Panc1 (cell line): Measurements from ENCODE around the gene SPINT1. TPM values are rescaled to one million over a fixed set of nuclear protein-coding genes. Genes with fewer than 3 reads are reported as not detected.

Source experiments
- ATAC-seq: fragments of 200-7000 bp; cut with Tn5 transposase; 2 replicates; pipeline ENCODE4 v1.9.1; 2020; ENCODE audit warnings: mild to moderate bottlenecking, moderate library complexity
- BruUV-seq: library from RNA; stranded (reverse); fragments of 400-500 nt; replicated peaks from 2 replicates; lab custom pipeline; 2021; lab: Mats Ljungman, UMichigan
- CTCF ChIA-PET: fragments of 300-600 bp; sonication (Branson Sonifier 250); formaldehyde crosslinking; loops from one replicate; lab custom pipeline; 2022; ENCODE audit warnings: antibody characterized with exemption; lab: Charles Lee
- POLR2A ChIA-PET: fragments of 300-600 bp; sonication (Branson Sonifier 250); formaldehyde crosslinking; loops from one replicate; lab custom pipeline; 2022; ENCODE audit warnings: antibody characterized with exemption; lab: Charles Lee
- DNase-seq: peaks from one replicate; pipeline ENCODE4 v3.0.0-alpha.2; 2010; ENCODE audit warnings: low read depth, low spot score
- H3K27ac ChIP-seq: 2 replicates; pipeline ENCODE4 v1.5.1; 2011; ENCODE audit warnings: mild to moderate bottlenecking, low read length, inconsistent platforms
- H3K27me3 ChIP-seq: fragments of 200-500 bp; sonication (Bioruptor generic); 2 replicates; pipeline ENCODE4 v1.6.0; 2014; ENCODE audit warnings: low read length, inconsistent platforms; ENCODE audit not compliant: control insufficient read depth, insufficient read depth
- H3K36me3 ChIP-seq: fragments of 200-500 bp; sonication (Bioruptor generic); 2 replicates; pipeline ENCODE4 v1.5.1; 2014; ENCODE audit warnings: inconsistent platforms, mild to moderate bottlenecking, low read length, moderate library complexity; ENCODE audit not compliant: control insufficient read depth, insufficient read depth
- H3K4me1 ChIP-seq: 2 replicates; pipeline ENCODE4 v1.5.1; 2011; ENCODE audit warnings: inconsistent platforms, mild to moderate bottlenecking, low read length, moderate library complexity; ENCODE audit not compliant: control insufficient read depth, insufficient read depth
- H3K4me3 ChIP-seq, 2 experiments: 2 replicates each; pipeline ENCODE4 v1.5.1; 2011 to 2012; ENCODE audit warnings: low read depth in 2 of 2, low read length in 2 of 2, mild to moderate bottlenecking in 2 of 2, inconsistent platforms in 1 of 2, moderate library complexity in 1 of 2
- H3K9me3 ChIP-seq: fragments of 200-500 bp; sonication (Bioruptor generic); 2 replicates; pipeline ENCODE4 v1.5.1; 2014; ENCODE audit warnings: low read depth, mild to moderate bottlenecking, inconsistent platforms, low read length, moderate library complexity; ENCODE audit not compliant: control insufficient read depth, insufficient read depth
- POLR2AphosphoS5 ChIP-seq: IDR thresholded peaks from 2 replicates; pipeline ENCODE4 v1.6.1; 2012; ENCODE audit warnings: mild to moderate bottlenecking, low read depth, low read length, moderate library complexity
- SIN3A ChIP-seq: IDR thresholded peaks from 2 replicates; pipeline ENCODE4 v1.6.1; 2012; ENCODE audit warnings: low read depth, mild to moderate bottlenecking, low read length, moderate library complexity, borderline replicate concordance; ENCODE audit not compliant: insufficient read depth
- TCF7L2 ChIP-seq: IDR thresholded peaks from 2 replicates; pipeline ENCODE4 v1.6.1; 2011; ENCODE audit warnings: mild to moderate bottlenecking, low read depth, low read length, inconsistent platforms
- in situ Hi-C: cut with HindIII; loops from 2 replicates; pipeline ENCODE4 v1.10.0; 2016; ENCODE audit warnings: low sequenced_read_pairs, low pct_unique_long_range_greater_than_20kb
- intact Hi-C: fragments of 100-400 bp; cut with micrococcal nuclease; formaldehyde crosslinking; loops from one replicate; pipeline ENCODE4 v1.10.0; 2022; ENCODE audit not compliant: unreplicated experiment
- total RNA-seq: library from RNA; stranded (reverse); gene quantifications from one replicate; pipeline ENCODE4 v1.2.1, GENCODE V29; 2021; ENCODE audit not compliant: unreplicated experiment
- TF ChIP-seq, protein P1 (sequence below): fragments of 450-650 bp; IDR thresholded peaks from 2 replicates; pipeline ENCODE4 v1.5.1; 2017; ENCODE audit warnings: mild to moderate bottlenecking
- TF ChIP-seq, protein P2 (sequence below), 2 experiments: IDR thresholded peaks; 2 replicates each; pipeline ENCODE4 v1.6.1; 2011 to 2012; ENCODE audit warnings: low read depth in 2 of 2, control low read depth in 1 of 2, low read length in 1 of 2, mild to moderate bottlenecking in 1 of 2, moderate library complexity in 1 of 2; ENCODE audit not compliant: insufficient read depth in 1 of 2

Gene SPINT1
- total RNA-seq, 1 experiment from 2014 or later = 32.7 TPM

DNA sequence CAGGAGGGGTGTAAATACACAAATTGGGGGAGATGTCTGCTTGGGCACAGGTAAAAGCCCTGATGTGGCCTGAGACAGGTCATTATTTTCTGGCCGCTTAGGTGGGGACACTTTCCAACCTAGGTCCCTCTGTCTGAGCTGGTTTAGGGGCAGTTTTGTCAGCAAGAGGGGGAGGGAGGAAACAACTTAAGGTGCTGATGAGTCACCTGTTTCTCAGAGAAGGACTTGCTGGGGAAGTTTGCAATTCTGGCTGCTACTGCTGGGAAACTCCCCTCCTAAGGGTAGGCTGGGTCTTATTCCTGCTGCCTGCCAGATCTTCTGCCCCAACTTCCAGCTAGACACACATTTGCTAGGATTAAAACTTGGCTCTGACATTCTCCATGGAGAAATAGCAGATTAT, 34.9 kb downstream of the SPINT1 start:
- no peak for TF ChIP-seq SIN3A
- TF ChIP-seq, protein P1, sequence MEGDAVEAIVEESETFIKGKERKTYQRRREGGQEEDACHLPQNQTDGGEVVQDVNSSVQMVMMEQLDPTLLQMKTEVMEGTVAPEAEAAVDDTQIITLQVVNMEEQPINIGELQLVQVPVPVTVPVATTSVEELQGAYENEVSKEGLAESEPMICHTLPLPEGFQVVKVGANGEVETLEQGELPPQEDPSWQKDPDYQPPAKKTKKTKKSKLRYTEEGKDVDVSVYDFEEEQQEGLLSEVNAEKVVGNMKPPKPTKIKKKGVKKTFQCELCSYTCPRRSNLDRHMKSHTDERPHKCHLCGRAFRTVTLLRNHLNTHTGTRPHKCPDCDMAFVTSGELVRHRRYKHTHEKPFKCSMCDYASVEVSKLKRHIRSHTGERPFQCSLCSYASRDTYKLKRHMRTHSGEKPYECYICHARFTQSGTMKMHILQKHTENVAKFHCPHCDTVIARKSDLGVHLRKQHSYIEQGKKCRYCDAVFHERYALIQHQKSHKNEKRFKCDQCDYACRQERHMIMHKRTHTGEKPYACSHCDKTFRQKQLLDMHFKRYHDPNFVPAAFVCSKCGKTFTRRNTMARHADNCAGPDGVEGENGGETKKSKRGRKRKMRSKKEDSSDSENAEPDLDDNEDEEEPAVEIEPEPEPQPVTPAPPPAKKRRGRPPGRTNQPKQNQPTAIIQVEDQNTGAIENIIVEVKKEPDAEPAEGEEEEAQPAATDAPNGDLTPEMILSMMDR = no peak
- TF ChIP-seq, protein P2, sequence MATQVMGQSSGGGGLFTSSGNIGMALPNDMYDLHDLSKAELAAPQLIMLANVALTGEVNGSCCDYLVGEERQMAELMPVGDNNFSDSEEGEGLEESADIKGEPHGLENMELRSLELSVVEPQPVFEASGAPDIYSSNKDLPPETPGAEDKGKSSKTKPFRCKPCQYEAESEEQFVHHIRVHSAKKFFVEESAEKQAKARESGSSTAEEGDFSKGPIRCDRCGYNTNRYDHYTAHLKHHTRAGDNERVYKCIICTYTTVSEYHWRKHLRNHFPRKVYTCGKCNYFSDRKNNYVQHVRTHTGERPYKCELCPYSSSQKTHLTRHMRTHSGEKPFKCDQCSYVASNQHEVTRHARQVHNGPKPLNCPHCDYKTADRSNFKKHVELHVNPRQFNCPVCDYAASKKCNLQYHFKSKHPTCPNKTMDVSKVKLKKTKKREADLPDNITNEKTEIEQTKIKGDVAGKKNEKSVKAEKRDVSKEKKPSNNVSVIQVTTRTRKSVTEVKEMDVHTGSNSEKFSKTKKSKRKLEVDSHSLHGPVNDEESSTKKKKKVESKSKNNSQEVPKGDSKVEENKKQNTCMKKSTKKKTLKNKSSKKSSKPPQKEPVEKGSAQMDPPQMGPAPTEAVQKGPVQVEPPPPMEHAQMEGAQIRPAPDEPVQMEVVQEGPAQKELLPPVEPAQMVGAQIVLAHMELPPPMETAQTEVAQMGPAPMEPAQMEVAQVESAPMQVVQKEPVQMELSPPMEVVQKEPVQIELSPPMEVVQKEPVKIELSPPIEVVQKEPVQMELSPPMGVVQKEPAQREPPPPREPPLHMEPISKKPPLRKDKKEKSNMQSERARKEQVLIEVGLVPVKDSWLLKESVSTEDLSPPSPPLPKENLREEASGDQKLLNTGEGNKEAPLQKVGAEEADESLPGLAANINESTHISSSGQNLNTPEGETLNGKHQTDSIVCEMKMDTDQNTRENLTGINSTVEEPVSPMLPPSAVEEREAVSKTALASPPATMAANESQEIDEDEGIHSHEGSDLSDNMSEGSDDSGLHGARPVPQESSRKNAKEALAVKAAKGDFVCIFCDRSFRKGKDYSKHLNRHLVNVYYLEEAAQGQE (IDR thresholded peaks at IDR 0.05; ENCODE audit: insufficient read depth in 1 of 2, low read depth in 2 of 2, low read length in 1 of 2) = no peak
- no peak for TF ChIP-seq POLR2AphosphoS5
- TF ChIP-seq TCF7L2 = no peak
- Histone ChIP-seq H3K27me3 (no peaks in the 10 kb centered on the region), H3K4me3 (no peak overlapping the region), H3K27ac (no peak overlapping the region), H3K4me1 (no peaks in the 10 kb centered on the region), H3K9me3 (no peaks in the 10 kb centered on the region), H3K36me3 (no peaks in the 10 kb centered on the region)
- intact Hi-C loops (no loop called here), in situ Hi-C loops (no loop called here)
- ChIA-PET CTCF (interaction anchor here (4.2 kb wide), 1 partner anchor 20 kb away, joined by 13 read pairs; no protein-coding TSS in a partner anchor), POLR2A (interaction anchor here (0.7 kb wide), 1 partner anchor 315 kb away, joined by 6 read pairs; no protein-coding TSS in a partner anchor)
- ATAC-seq (peak; percentile 56), DNase-seq (no peak)
- no TSS peak for BruUV-seq

DNA sequence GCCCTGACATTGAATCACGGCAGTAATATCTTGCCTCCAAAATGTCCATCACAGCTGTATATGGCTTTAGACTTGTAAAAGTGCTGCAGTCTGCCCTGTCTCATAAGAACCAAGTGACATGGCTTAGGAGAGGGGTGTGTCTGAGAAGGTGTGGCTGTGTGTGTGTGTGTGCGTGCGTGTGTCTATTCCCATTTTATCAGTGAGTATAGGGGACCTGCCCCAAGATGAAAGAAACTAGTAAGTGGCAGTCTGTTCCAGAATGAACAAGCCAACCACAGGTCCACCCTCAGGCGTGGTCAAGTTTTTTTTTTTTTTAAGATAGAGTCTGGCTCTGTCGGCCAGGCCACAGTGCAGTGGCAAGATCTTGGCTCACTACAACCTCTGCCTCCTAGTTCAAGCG, 35.8 kb downstream of the SPINT1 start:
- Histone ChIP-seq H3K9me3 (no peaks in the 10 kb centered on the region), H3K4me3 (no peak overlapping the region), H3K27me3 (no peaks in the 10 kb centered on the region), H3K36me3 (no peaks in the 10 kb centered on the region), H3K27ac (no peak overlapping the region), H3K4me1 (no peaks in the 10 kb centered on the region)
- ChIA-PET POLR2A (interaction anchor here (0.7 kb wide), 1 partner anchor 314 kb away, joined by 6 read pairs; no protein-coding TSS in a partner anchor), CTCF (interaction anchor here (0.7 to 4.2 kb wide), 2 partner anchors 21 to 83 kb away, joined by 6 to 13 read pairs; no protein-coding TSS in a partner anchor)
- ATAC-seq = no peak
- TF ChIP-seq POLR2AphosphoS5 = no peak
- TF ChIP-seq TCF7L2 = no peak
- TF ChIP-seq SIN3A = no peak
- TF ChIP-seq, protein P2 (IDR thresholded peaks at IDR 0.05; ENCODE audit: insufficient read depth in 1 of 2, low read depth in 2 of 2, low read length in 1 of 2) = no peak
- TF ChIP-seq, protein P1 = no peak
- BruUV-seq = no TSS peak
- in situ Hi-C loops = no loop called here
- intact Hi-C loops = no loop called here
- DNase-seq = no peak
